ENCODE measurements around the gene LRP6.
"Not testable (repeated sequence)": the region's sequence is repeated elsewhere in the genome, so short reads cannot be mapped to it uniquely, and the experiment has no call there.

Gene LRP6

GRCh38 chr12:12265571-12266388, 1.1 kb downstream of the LRP6 start:
- no peak for DNase-seq

- no peak for DNase-seq
These were observed 1.8 kb downstream of the LRP6 start for GRCh38 chr12:12265035-12265434.

DNA sequence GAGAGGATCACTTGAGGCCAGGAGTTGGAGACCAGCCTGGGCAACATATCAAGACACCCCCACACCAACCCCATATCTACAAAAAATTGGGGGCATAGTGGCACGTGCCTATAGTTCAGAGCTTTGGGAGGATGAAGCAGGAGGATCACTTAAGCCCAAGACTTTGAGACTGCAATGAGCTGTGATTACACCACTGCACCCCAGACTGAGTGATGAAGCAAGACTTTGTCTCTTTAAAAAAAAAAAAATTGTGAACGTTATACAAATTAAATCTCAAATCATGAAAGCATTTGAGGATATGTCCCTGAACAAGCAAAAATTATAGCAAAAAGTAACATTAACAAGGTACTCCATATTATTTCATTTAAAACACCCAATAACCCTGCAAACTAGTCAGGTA, 2.9 kb downstream of the LRP6 start:
- DNase-seq: no peak

- DNase-seq: not testable (repeated sequence)
These were observed 10.5 kb downstream of the LRP6 start for GRCh38 chr12:12256291-12256757.

- no peak for DNase-seq
These were observed 12.3 kb downstream of the LRP6 start for GRCh38 chr12:12254553-12254952.

DNA sequence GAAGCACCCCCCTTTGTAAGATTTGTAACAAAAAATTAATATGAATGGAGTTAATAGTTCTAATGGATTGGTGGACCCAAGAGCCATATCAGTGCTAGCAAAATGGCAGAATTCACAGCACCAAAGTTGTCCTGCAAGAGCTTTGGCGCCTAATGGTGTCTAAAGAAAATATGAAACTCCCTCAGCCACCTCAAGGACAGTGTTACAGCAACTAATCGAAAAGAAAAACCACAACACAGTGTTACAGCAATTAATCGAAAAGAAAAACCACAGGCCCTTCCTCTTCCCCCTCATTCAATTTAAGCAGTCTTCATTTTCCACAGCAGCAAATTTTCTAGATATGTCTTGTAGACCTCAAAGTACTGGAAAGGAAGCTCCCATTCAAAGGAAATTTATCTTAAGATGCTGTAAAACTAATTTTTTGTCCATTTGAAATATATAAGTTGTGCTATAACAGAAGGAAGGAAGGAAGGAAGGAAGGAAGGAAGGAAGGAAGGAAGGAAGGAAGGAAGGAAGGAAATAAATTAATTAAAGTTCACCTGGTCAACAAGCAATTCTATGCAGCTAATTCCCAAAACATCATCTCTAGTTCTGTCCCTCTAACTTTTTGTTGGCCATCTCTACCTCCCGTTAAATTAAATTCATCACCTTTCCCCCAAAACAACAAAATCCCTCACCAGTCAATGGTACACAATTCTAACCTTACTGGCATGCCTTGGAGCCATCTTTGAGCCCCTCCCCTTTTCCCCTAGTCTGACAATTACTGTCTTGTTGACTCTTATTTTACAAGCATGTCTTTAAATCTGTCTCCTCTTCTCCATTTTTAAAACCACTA, 17.4 kb downstream of the LRP6 start:
- DNase-seq: no peak

DNA sequence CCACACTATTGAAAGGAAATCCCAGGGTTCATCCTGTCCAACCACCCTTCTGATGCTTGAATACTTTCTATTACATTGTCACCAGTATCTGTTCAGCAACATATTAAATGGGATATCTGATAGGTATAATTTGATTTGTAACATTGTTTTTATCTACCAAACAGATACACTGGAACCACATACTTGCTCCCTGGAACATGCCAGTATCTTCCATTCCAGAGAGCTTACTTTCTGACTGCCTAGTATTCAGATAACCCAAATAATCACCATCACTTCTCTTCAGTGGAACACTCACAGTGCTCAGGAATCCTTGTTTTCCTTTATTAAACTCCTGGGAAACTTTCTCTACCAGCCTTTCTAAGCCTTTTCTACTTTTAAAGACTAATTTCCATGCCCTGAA, 19.3 kb downstream of the LRP6 start:
- no peak for DNase-seq

- DNase-seq: no peak
These were observed 22.5 kb downstream of the LRP6 start for GRCh38 chr12:12244341-12244740.

- no peak for DNase-seq
These were observed 26.0 kb downstream of the LRP6 start for GRCh38 chr12:12240662-12241340.

DNA sequence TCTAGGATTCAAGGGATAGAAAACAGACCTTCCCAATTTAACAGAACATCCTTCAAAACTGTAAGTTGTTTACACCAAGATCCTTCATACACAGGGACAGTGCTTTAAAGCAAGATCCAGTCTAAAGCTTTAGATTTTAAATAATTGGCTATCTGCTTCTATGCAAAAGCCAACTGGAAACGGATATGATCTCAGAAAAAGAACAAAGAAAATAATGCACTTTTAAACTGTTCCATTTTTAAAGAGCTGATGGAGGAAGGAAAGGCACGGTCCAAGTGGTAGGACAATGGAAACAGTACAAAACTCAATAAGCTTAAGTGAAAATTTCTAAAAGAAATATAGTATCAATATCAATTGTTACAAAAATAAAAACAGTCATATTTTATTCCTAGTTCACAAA, 27.7 kb downstream of the LRP6 start:
- DNase-seq: no peak

- DNase-seq: no peak
These were observed 28.2 kb downstream of the LRP6 start for GRCh38 chr12:12238605-12239004.

- no peak for DNase-seq
These were observed 29.9 kb downstream of the LRP6 start for GRCh38 chr12:12236896-12237295.

DNA sequence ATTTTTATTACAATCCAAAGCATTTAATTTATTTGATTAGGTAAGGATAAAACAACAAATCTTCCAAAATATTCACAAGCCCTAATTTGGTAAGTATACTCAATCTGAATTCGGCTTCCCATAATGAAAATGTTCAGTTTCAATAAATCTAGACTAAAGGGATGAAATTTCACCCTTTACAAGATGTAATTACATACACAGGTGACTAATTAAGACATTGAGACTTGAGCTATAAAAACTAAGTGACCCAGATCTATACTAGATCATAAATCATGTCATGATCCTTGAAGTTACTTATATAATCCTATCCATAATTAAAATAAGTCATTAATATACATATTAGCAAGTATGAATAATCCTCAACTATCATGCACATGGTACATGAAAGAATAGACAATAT, 36.6 kb downstream of the LRP6 start:
- no peak for DNase-seq

DNA sequence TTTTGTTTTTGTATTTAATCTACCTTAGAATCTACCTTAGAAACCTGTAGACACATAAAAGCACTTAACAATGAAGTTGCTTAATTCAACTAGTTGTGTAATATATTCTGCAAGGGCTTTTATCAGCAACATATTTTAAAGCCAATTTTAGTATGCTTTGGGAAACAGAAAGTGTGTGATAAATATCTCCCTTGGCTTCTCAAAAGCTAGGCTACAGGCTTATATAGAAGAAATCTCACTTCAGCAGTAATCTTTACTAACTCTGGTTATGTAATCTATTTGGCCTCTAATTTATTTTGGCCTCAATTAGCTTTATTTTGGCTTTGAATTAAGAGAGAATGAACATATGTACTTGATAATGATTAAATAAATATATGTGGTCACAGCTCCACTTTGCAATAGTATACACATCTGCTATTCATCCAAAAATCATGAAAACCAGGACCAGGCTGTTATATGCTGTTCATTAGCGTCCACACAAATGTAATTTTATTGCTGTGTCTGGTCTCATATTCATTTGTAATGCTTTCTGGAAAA, 37.2 kb downstream of the LRP6 start:
- no peak for DNase-seq

GRCh38 chr12:12228402-12228801, 38.4 kb downstream of the LRP6 start:
- DNase-seq: no peak

- no peak for DNase-seq
These were observed 40.7 kb downstream of the LRP6 start for GRCh38 chr12:12226187-12226586.

DNA sequence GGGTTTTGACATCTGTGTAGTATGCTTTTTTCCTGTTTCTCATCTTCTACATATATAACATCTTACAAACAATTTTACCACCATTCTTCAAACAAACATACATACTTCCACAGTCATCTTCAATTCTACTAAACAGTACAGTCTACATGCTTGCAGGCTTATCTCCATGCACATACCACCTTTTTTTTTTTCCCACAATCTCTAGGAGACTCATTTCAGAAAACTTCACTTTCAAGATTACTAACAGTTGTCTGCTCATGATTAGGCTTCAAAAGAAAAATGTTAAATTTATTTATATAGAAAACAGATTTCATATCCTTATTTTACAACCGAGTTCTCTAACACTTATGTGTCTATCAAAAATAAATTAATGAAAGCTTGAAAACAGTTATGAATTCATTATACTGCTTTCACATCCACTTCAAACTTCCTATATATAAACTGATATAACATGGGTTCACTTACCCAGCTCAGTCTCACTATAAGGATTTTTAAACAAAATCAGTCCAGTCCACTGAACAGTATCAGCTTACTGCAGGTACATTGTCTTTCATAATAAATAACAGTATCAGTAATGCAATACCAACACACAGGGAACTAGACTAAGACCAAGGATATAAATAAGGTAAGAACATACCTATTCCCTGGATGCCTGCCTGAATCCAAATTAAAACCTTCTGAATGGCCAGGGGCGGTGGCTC, 42.5 kb downstream of the LRP6 start:
- no peak for DNase-seq

GRCh38 chr12:12221560-12221959, 45.3 kb downstream of the LRP6 start:
- DNase-seq: no peak

DNA sequence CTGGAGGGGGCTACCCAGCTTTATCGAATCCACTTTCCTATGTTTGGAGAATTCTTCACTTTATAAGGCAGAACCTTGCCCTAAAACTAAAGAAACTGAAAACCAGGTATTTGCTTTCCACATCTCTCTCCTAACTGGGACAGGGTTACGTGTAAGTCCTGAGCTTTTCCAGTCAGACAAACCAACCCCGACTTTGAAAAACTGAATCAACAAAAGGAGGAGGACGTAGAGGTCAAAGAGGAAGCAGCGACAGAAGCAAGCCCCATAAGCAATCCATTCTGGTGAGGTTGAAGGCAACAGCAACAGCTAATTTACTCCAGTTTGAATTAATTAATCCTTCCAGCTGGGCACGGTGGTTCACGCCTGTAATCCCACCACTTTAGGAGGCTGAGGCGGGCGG, 47.2 kb downstream of the LRP6 start:
- DNase-seq: no peak

DNA sequence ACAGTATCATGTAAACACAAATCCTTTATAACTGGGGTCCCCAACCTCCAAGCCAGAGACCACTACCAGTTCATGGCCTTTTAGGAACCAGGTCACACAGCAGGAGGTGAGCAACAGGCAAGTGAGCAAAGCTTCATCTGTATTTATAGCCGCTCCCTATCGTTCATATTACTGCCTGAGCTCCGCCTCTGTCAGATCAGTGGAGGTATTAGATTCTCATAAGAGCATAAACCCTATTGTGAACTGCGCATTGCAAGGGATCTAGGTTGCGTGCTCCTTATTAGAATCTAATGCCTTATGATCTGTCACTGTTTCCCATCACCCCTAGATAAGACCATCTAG, 49.9 kb downstream of the LRP6 start:
- DNase-seq: no peak

DNA sequence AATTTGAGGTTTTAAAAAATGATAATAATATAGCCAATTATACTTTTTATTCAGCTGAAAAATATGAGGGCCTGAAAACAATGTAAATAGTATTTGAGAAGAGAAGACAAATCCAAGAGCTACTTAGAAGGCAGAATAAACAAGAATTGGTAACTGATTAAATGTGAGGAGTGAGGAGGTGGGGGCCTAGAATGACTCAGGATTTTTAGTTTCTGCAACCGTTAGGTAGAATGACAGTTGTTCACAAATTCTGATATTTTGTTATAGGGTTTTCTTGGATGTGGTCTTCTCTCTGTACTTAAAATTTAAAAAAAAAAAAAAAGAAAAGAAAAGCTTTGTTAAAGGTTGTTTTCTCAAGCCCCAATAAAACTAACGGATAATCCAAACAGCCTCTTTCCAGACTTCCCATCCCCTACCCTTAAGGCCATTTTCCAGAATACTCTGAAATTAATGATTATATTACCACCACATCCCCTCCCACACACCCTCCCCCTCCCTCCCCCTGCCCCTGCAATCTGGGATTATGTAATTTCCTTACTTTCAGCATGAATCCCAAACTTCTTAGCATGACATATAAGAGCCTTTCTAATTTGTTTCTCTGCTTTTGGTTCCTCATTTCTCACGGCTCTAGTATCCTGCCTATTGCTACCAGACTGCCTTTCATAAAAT, 50.4 kb downstream of the LRP6 start:
- DNase-seq: no peak

- DNase-seq: no peak
These were observed 52.2 kb downstream of the LRP6 start for GRCh38 chr12:12214635-12215131.

Measured in T-helper 9 cell (primary cell).